Left colon (tissue), 2 donors: ENCODE data around the gene SOWAHA. TPM values are rescaled to one million over a fixed set of nuclear protein-coding genes. Genes with fewer than 3 reads are reported as not detected.

ENCODE experiments used
- ATAC-seq: fragments of 200-7000 bp; cut with Tn5 transposase; one replicate; pipeline ENCODE4 v1.9.1; 2020; ENCODE audit warnings: mild to moderate bottlenecking, moderate library complexity
- DNase-seq, 2 donors: peaks; one replicate each; pipeline ENCODE4 v3.0.0-alpha.2; 2020
- intact Hi-C, 2 donors: fragments of 100-400 bp; cut with DNase I in 1 of 2; cut with micrococcal nuclease in 1 of 2; formaldehyde crosslinking; loops; one replicate each; pipeline versions ENCODE4 v1.11.2 to v1.14.0; 2022; cut with DNase I, micrococcal nuclease
- total RNA-seq, 2 donors: library from RNA; stranded (reverse); fragmentation: NEBNext Ultra II Directional; extraction: Animal tissue kit (Norgen Biotek cat#: 25700); gene quantifications; one replicate each; pipeline ENCODE4 v1.2.1, GENCODE V29; 2021
- donor health status: DM: no; HTN: no; CAD: no.
- donor health status: DM: yes; HTN: yes; CAD: no.

SOWAHA gene
- total RNA-seq, 2 donors from 2014 or later: 36.0 to 38.8 TPM

DNA sequence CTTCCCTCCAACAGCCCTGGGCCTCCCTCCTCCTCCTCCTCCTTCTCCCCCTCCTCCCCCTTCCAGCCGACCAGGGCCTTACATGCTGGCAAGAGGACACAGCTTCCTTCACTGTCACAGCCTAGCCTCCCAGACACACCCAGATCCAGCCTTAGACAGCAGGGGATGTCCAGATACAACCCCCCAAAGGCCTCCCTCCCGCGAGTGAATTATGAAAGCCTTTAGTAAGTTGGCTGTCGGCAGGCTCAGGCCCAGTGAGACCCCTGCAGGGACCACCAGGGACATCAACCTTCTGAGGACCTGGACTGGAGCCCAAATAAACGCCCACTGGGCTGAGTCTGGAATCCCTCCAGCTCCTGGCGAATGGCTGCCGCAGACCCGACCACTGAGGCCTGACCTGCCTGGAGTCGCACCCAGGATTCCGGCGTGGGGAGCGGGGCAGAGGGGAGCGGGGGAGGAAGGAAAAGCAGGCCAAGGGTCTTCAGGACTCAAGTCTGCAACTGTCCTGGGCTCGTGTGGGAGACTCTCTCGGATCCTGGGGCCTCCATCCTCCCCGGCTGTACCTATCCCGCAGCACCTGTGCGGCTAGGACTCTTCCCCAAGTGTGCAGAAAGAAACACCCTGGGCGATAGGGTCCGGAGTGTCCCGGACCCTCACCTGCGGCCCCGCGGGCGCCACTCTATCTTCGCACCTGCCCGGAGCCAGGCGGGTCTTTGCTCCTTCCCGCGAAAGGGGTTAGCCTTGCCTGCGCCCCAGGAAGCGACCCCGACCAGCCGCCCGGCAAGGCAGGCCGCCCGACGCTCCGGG lies 36.8 kb upstream of the SOWAHA start:
- peak; percentile 69 for ATAC-seq

DNA sequence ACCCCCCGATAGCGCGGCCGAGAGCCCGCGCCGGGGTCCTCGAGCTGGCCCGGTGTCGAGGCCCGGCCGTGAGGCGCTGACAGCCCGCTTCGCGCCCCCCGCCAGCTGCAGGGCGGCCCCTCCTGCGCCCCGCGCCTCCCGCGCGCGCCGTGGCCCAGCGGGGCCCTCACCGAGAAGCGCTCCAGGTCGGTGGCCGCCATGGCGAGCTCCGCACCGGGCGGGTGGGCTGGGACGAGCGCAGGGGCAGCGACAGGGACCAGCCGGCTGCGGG lies 36.2 kb upstream of the SOWAHA start:
- intact Hi-C loops: no loop called here
- DNase-seq: no peak
- ATAC-seq: peak; percentile 10

More for the DNA sequence above, 36.8 kb upstream of the SOWAHA start:
- peak; percentile 50 to 67 for DNase-seq
- intact Hi-C loops: no loop called here

GRCh38 chr5:132777209-132778069 lies 35.7 kb upstream of the SOWAHA start, which contains the start of gene SEPTIN8:
TSS of gene SEPTIN8 (minus strand) at chr5:132777239. CDS start at chr5:132777137, 102 bp downstream.
- intact Hi-C loops: no loop called here
- DNase-seq (peak; percentile 50 to 69), ATAC-seq (peak; percentile 79)

GRCh38 chr5:132778129-132778528 lies 35.0 kb upstream of the SOWAHA start:
- no peak for ATAC-seq
- intact Hi-C loops: no loop called here
- no peak for DNase-seq

- intact Hi-C loops: no loop called here
- DNase-seq (no peak), ATAC-seq (no peak)
Observed at GRCh38 chr5:132778856-132779255, 34.2 kb upstream of the SOWAHA start.

DNA sequence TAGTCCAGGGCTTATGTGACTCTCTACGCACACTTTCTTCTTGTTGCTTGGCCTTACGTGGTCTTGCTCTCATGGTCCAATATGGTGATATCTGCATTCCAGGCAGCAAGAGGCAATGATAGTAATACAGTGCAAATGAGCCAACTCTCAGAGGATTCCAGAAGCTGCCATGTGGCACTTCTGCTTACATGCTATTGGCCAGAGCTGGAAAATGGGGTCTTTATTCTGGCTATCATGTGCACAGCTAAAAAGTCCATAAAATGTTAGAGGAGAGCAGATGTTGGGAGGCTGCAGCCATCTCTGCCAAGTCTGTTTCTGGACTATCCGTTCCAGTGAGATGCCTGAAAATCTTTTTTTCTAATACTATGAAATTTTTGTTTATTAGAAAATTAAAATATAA lies 33.1 kb upstream of the SOWAHA start:
- DNase-seq (no peak), ATAC-seq (no peak)
- intact Hi-C loops: no loop called here

DNA sequence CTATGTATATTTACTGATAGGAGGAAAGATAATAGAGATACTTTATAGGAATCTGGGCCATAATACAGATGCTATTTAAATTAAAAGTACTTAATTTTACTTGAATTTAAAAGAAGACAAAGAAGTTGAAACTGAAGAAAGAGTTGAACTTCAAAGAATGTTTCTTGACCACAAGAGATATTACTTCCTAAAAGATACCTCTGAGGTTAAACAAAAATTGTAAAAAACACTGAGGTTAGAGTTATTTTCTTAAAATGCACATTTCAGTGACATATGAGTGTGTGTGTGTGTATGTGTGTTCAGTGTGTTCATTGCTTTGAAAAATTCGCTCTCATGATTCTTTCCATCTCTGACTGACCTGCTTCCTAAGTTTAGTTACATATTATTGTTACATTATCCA lies 32.5 kb upstream of the SOWAHA start:
- intact Hi-C loops: no loop called here
- DNase-seq (no peak), ATAC-seq (no peak)

GRCh38 chr5:132781029-132781428 lies 32.1 kb upstream of the SOWAHA start:
- DNase-seq: no peak
- ATAC-seq: no peak
- intact Hi-C loops: no loop called here

DNA sequence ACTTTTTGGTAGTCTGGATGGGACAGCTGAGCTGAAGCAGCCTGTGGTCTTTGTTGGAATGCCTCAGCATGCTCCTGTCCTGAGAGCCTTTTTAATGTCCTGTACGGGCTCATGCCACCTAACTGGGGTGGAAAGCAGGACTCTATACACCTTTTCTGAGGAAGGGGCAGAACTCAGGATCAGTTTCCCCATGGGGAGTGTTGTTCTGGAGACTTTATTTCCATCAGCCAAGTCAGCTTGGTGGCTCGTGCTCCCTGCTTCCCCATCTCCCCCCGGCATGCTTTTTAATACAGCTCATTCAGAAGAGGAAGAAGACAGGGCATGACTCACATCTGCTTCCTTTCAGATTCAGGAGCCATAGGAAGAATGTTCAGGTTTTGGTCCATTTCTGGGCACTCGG lies 31.0 kb upstream of the SOWAHA start:
- DNase-seq (no peak), ATAC-seq (no peak)
- intact Hi-C loops: no loop called here

DNA sequence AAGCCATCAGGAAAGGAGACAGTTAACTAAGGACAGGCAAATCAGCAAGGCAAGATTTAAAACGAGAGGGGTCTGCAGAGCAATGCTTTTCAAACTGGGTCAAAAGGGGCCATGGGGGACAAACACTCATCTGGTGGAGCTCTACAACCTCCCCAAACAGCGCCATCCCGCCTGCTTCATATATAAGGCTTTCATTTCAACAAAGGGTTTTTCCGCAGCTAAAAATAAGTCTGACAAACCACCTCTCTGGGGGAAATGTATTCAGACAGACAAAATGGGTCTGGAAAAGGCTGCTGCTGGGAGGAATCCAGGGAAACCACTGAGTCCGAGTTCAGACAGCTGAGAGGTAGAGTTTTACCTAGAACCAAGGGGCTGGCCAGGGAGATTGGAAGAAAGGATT lies 27.7 kb upstream of the SOWAHA start:
- intact Hi-C loops: no loop called here
- no peak for DNase-seq
- ATAC-seq: no peak

DNA sequence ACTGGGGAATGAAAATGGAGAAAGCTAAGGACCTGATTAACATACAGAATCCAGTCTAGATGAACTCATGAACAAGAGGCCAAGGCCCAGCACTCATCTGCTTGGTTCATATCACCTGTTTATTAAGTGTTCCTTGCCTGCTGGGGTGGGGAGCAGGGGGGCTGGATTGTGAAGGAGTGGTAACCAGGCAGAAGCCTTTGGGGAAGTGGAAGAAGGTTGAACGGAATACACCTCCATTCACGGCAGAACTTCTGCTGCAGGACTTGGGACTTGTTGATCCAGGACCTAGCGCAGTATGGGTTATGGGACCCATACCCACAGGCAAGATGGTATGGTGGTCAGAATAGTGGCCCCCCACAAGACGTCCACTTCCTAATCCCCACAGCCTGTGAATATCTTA lies 27.2 kb upstream of the SOWAHA start:
- ATAC-seq (no peak), DNase-seq (no peak)
- intact Hi-C loops: no loop called here

DNA sequence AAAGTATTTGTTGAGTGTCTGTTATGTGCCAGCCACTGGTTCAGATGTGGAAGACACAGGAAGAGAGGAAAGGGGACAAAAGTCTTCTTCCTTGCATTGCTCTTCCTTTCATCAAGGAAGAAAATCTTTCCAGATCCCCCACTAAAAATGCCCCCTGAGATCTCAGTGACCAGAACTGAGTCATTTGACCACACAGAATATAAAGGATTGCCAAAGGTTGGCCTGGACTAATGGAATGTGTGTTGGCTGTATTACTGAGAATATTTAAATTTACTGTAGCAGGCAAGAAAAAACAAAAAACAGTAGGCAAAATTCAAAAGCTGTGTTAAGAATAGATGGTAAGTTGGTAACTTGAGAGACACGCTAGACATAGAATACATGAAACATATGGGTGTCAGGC lies 26.0 kb upstream of the SOWAHA start:
- ATAC-seq: no peak
- intact Hi-C loops: no loop called here
- DNase-seq: no peak

- no peak for DNase-seq
- intact Hi-C loops: no loop called here
- ATAC-seq: no peak
Observed at GRCh38 chr5:132788508-132788907, 24.6 kb upstream of the SOWAHA start.

DNA sequence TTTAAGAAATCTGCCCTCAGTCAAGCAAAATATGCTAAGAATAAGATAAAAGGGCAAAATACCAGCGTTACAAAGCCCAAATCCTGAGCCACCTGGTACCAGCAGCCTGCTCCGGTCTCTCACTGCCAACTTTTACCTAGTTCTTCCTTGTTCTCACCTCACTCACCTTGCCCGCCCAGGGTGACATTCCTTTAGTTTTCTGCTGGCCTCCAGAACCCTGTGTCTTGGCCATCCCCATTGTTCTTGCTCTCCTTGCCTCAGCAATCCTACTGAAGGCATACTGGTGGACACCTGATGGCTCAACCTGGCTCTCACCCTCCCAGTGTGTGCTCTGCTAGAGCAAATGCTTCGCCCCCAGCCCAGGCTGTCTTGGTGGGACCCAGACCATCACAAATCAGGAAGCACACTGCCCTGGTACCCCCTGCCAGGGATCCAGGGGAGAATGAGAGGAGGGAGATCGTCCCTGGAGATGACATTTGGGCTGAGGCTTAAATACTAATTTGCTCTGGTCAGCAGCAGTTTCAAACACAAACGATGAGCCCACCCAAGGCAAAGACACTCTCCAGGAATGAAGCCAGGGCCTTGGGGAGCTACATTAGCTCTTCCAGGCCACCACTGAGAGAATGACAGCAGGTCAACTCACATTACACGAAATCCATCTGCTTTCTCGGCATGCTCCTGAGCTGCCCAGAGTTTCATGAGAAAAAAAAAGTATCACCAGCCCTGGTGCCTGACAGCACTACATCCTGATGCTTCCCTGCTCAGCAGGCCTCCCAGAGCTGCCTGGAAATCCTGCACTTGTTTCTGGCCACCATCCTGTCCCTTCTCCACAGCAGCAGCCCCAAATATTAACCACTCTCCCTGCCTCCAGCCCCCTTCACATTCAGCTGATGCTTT lies 23.9 kb upstream of the SOWAHA start:
- ATAC-seq (no peak), DNase-seq (no peak)

GRCh38 chr5:132790201-132790865 lies 22.8 kb upstream of the SOWAHA start:
- ATAC-seq: no peak
- intact Hi-C loops: no loop called here
- no peak for DNase-seq

More for the DNA sequence above, 23.9 kb upstream of the SOWAHA start:
- intact Hi-C loops: no loop called here

DNA sequence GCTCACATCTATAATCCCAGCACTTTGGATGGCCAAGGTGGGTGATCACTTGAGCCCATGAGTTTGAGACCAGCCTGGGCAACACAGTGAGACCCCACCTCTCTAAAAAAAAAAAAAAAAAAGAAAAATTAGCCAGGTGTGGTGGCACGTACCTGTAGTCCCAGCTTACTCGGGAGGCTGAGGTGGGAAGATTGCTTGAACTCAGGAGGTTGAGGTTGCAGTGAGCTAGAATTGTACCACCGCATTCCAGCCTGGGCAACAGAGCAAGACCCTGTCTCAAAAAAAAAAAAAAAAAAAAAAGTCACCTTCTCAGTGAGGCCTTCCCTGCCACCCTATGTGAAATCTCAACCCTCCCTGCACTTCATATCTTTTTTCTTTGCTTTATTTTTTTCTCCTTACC lies 22.1 kb upstream of the SOWAHA start:
- ATAC-seq: no peak
- intact Hi-C loops: no loop called here

GRCh38 chr5:132797651-132798050 lies 15.5 kb upstream of the SOWAHA start:
- ATAC-seq (no peak), DNase-seq (no peak)
- intact Hi-C loops: no loop called here

More for the DNA sequence above, 22.1 kb upstream of the SOWAHA start:
- no peak for DNase-seq

DNA sequence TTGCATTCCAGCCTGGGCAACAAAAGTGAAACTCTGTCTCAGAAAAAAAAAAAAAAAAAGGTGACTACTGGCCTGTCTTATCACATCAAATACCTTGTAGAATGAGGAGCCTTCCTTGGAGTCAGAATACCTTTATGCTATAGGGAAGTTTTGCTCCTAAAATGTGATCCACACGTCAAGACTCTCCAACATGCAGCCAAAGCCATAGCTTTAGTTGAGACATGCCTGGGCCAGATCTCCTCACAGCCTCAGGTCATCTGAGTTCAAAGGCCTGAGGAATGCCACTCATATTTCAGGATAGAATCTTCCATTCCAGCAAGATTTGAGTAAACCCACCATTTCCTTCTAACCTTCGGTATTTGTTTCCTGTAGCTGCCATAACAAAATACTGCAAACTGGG lies 13.7 kb upstream of the SOWAHA start:
- no peak for DNase-seq
- intact Hi-C loops: no loop called here
- no peak for ATAC-seq

- intact Hi-C loops: loop anchor here in 1 of 2 donors (10.0 kb wide), 1 partner anchor 416 kb away; no protein-coding TSS in a partner anchor
- DNase-seq: no peak
- no peak for ATAC-seq
Observed at GRCh38 chr5:132800545-132800944, 12.6 kb upstream of the SOWAHA start.
